Stimulated activated CD4-positive, alpha-beta T cell treated with anti-CD3 and anti-CD28 coated beads, Interleukin-4, amount 100 ng/mL, for 48 hours (primary cell): ENCODE results near the gene IL18.
"Not testable (repeated sequence)": the region's sequence is repeated elsewhere in the genome, so short reads cannot be mapped to it uniquely, and the experiment has no call there.

ENCODE experiments used
- DNase-seq, 2 donors: peaks; one replicate each; pipeline ENCODE4 v3.0.0-alpha.2; 2020; ENCODE audit warnings: low read depth in 2 of 2

The IL18 gene

DNA sequence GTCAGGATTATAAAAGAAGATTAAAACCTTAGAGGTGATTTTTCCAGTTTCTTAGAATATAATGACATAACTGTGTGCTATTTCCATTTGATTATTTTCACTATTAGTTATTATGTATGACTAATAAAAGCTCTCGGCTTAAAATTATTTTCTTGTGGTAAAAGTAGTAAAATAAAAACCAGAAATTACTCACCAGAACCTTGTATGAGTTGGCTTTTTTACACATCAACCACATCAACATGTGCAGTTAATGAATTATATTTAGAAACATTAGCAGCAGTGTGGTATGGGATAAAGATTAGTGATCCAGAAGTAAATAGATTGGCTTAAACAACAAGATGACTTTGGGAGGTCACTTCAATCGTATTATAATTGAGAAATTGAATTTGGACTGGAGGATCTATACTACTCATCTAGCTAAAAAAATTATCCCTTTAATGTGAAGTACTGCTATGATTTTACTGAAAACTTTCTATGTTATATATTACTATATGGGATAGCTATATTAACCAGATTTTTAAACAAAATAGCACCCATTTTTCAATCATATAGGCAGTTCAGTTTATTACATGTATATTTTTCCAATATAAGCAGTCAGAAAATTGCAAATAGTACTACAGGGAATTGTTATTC lies 8.6 kb upstream of the IL18 start:
- DNase-seq, result no peak

DNA sequence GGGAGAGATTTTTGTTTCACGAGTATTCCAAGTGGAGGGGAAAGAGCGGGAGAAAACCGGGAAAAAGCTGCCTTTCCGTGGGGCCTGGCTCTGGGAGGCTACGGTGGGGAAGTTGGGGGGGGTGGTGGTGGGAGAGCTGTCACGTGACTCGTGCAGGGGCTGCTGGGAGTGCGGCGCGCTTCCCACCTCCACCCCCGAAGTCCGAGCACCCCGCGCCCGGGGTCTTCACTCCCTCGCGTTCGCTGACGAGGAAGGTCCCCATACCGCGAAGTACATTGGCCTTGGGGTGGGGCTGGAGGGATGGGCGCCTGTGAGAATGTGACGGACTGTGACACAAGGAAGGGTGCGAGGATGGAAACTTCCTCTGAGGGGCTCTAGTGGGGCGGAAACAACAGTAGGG lies 3.3 kb upstream of the IL18 start, which contains the start of gene TEX12:
Gene TEX12, plus strand, starts transcription at position 228 of the 400 bp plus-strand sequence. CDS start 1,897 bp downstream, outside the sequence.
- DNase-seq, result no peak

- no peak for DNase-seq
Observed at GRCh38 chr11:112166562-112166961, 2.7 kb upstream of the IL18 start.

DNA sequence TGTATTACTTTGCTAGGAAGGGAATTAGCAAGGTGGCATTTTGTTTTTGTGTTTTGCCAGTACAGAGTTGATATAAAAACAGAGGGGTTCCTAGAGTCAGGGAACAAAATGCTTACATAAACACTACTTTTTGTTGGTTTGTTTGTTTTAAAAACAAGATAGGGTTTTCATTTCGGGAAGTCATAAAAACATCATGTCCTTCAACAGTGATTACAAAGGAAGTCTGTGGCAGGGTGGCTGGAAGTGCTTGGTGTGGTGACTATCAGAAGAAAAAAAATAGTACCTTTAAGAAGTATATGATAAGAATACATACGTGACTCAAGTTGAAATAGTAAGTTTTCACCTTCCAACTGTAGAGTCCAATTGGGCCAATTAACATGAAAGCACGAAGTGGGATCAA lies 1.2 kb upstream of the IL18 start:
- no peak for DNase-seq

DNA sequence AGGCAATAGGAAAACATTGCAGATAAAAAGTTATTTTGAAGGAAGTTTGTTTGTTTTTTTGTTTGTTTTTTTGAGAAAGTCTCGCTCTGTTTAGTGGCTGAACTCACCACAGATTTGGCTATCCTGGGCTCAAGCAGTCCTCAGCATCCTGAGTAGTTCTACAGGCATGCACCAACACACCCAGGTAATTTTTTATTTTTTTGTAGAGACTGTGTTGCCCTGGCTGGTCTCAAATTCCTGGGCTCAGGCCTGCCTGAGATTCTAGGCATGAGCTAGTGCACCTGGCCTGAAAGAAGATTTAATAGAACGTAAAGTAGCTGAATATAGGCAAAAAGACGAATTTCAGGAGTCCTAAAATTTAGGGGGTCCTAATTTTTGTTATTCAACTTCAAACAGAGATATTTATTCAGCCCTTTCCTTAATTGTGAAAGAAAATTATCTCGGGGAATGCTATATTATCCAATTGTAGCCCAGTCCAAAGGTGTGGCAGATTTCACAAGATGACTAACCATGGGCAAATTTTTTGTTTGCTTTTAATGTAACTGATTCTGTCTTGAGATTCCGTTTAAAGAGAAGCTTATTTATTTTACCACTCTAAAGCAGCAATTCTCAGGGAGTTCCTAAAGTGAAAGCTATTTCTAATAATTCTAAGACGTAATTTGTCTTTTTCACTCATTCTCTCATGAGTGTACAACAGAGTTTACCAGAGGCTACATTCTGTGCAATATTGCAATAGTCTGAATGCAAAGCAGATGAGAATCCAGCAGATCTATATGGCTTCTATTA lies 940 bp downstream of the IL18 start:
- no peak for DNase-seq

- DNase-seq, result not testable (repeated sequence)
Observed at GRCh38 chr11:112162200-112162599, 1.7 kb downstream of the IL18 start.

GRCh38 chr11:112161012-112161411 lies 2.9 kb downstream of the IL18 start:
- DNase-seq, result no peak

DNA sequence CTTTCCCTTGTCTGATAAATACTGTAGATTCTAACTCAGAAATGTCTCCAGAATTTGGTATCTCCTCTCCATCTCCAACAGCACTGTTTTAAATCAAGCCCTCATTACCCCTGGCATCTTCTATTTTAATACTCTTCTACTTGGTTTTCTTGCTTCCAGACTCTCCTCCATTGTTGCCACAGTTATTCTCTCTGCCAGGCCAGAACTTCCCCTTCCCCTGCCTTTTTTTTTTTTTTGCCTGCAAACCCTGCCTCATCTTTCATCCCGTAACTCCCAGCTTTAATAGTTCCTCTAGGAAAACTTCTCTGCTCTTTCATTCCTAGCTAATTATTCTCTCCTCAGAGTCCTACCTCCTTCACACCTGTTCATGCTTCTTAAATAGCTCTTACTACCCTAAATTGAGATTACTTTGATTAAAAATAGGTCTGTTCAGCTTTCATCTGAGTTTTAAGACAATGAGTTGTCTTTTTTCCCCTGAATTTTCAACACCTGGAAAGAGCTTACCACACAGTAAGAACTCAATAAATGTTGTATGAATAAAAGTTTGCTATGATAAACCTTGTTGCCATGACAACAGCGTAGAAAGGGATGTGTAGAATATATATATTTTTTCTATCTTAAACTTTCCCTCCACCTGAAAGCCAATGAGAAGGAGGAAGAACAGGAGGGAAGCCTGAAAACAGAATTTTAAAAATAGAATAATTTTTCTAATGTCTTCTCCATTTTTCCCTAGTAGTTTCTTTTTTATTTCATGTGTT lies 3.6 kb downstream of the IL18 start:
- DNase-seq, result no peak

DNA sequence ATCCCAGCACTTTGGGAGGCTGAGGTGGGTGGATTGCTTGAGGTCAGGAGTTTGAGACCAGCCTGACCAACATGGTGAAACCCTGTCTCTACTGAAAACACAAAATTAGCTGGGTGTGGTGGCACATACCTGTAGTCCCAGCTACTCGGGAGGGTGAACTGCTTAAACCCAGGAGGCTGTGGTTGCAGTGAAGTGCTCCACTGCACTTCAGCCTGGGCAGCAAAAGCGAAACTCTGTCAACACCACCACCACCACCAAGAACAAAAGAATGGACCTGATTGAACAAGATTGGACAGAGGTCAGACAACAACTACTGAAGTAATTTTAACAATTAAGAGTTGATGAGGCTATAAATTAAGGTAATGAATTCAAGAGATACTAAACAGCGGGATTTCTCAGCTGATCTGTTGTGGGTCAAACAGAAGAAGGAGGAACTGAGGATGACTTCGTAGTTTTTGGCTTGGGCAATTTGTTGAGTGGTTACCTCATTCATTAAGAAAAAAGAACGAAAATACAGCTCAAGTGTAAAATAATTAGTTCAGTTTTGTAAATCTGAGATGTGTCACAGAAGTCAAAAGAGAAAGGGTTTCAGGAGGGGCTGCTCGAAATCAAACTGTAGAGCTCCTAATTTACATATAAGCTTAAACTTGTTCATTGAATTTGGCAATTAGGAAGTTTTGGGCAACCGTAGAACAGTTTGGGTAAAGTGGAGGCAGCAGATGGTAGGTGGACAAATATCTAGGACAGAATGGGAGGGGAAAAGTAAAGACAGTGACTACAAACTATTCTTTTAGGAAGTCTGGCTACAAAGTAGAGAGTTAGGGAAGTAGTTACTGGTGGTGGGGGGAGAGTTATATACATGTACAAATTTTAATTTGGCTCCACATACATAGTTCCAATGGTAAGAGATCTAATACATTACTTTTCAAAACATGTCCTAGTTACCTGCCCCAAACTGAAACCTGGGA lies 4.5 kb downstream of the IL18 start:
- no peak for DNase-seq

DNA sequence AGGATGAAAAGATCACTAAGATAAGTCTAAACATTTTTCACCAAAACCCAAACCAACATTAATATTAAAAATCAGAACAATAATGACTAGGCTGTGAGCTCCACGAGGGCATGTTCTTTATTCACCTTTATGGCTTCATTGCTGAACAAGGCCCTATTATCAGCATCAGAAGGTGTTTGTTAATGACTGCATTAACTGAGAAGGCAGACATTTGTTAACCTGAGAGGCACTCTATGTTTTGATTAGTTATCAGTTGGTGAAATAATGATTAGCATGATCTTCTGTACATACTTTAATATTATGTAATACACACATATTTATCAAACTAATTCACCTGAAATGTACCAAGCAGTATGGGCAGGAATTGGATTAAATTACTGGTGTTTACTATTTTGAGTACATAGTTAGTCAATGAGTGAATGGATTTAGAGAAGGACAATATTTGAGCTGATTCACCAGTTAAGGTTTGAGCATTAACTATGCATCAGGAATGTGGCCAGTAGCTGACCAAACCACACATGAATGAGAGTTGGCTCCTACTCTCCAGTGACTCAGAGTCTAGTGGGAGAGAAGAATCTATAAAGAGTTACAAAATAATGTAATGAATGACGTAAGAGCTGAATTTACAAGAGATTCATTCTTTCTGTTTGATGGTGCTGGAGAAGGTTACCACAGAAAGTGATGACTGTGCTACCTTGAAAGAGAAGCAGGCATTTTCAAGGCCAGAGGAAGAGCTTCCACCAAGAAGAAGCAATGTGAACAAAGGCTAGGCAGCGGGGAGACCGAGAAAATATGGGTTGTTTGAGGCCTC lies 6.7 kb downstream of the IL18 start:
- no peak for DNase-seq

GRCh38 chr11:112156153-112156955 lies 7.5 kb downstream of the IL18 start:
- no peak for DNase-seq

DNA sequence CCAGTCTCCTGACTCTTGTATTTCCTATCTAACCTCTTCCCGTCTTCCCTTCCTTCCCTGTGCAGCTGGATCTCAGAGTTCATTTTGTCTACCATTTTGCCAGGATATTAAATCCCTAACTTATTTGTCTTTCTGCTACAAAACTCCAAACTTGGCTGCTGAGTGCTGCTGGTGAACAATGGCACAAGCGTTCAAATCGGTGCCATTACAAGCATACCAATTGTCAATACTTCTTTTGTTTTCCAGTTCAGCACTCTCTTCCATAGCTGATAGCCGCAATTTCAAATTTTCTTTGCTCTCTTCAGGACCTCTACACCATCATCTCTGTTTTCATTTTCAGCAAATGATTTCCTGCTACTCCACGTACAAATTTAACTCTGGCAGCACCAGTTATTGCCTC lies 13.4 kb downstream of the IL18 start:
- DNase-seq, result no peak

DNA sequence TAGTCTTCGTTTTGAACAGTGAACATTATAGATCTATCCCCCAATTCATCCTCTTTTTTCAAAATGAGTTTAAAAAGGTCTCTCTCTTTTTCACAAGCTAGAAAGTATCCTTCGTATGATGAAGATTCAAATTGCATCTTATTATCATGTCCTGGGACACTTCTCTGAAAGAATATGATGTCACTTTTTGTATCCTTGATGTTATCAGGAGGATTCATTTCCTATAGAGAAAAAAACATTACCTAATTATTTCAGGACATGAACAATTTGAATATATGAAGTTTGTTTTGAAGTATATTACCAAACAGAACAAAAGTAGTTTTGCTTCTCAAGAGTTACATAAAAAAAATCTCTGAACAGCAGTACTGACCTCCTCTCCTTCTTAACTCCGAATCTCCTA lies 20.3 kb downstream of the IL18 start:
- no peak for DNase-seq

DNA sequence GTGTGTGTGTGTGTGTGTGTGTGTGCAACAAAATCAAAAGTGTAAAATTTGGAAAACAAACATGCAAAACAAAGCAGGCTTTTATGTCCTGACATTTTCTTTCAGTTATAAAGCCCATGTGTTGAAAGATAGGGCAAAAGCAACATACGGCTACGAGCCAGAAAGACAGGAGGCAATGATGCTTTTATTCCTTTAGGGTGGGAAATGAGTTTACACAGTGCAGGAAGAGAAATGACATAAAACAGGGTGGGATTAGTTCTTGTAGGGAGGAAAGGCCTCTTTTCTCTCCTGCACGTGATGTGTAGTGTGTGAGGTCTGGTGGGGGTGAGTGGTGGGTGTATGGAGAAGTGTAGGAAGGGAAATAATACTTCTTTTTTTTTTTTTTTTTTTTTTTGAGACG lies 29.4 kb downstream of the IL18 start:
- DNase-seq, result no peak

- DNase-seq, result no peak
Observed at GRCh38 chr11:112132737-112133136, 31.2 kb downstream of the IL18 start.

DNA sequence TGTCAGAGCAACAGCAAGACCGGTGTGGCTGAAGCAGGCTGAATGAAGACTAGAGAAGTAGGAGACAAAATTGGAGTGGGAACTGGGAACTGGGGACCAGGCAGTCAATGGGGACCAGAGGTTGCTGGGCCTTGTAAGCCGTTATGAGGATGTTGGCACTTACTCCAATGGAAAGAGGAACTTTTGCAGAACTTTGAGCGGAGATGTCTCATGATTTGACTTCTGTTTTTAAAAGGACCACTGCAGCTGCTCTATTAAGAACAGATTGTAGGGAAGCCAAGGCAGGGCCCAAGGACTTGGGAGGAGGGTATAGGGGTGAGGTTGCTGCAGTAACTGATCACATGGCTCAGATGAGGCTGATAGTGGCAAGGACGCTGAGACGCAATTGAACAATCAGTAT lies 34.2 kb downstream of the IL18 start:
- no peak for DNase-seq

DNA sequence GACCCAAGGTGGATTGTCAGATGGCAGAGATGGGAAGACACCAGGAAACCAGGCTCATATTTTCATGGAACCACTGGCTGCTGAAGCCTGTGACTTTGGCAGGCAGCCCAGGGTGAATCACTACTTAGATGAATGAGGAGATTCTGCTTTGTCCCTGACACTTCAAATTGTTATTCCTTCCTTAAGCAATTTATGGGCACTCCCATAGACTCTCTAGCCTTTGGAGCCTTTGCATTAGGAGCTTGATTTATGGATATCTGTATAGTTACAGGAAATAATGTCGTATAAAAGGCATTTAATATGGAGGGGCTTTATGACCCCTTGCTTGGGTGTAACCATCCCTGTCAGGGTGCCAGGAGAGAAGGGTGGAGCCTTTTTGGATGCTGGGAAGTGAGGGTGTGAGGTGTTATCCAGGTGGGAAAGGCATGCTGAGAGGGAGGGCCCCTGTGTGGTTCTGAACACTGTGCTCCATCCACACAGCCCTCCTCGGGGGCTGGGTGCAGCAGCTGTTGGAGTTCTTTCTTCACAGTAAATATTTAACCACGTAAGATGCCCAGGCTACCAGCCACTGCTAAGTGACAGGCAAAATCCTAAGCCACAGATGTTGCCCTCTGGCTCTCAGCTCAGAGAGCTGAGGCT lies 35.3 kb downstream of the IL18 start:
- DNase-seq, result no peak

DNA sequence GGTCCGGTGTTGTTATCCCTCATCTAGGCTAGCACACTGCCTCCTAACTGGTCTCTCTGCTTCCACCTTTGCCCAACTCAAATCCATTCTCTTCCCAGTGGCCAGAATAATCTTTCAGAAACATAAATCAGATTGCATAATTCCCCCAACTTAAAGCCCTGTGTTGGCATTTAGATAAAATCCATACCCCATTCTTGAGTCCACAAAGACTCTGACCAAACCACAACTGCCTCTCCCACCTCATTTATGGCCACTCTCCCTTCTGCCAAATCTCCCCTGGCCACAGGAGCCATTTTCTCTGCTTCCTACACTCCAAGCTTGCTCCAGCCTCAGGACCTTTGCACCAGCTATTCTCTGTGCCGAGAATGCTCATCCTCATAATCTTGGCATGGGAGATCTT lies 36.8 kb downstream of the IL18 start:
- DNase-seq, result no peak

- DNase-seq, result no peak
Observed at GRCh38 chr11:112123129-112123528, 40.8 kb downstream of the IL18 start.
